GM23338 (cell line): ENCODE data around the gene RNFT2. TPM values are rescaled to one million over a fixed set of nuclear protein-coding genes. Genes with fewer than 3 reads are reported as not detected.

Experiments used
- ATAC-seq: fragments of 200-7000 bp; cut with Tn5 transposase; 3 replicates; pipeline ENCODE4 v1.9.1; 2020
- DNase-seq: peaks from one replicate; pipeline ENCODE4 v3.0.0-alpha.2; 2015; ENCODE audit warnings: low spot score
- H2AFZ ChIP-seq: fragments of 200-600 bp; sonication (generic); 2 replicates; pipeline ENCODE4 v1.8.0; 2016; ENCODE audit warnings: antibody characterized with exemption, mild to moderate bottlenecking, moderate library complexity
- H3F3A ChIP-seq: fragments of 200-600 bp; sonication (generic); replicated peaks from 2 replicates; pipeline ENCODE4 v1.8.0; 2017; ENCODE audit warnings: antibody characterized with exemption, mixed run types, low read depth
- H3K27ac ChIP-seq: fragments of 200-600 bp; sonication (generic); 2 replicates; pipeline ENCODE4 v1.6.1; 2016; ENCODE audit warnings: low read depth
- H3K27me3 ChIP-seq: fragments of 200-600 bp; sonication (generic); 2 replicates; pipeline ENCODE4 v1.8.0; 2016; ENCODE audit warnings: mild to moderate bottlenecking, mixed run types, moderate library complexity; ENCODE audit not compliant: insufficient read depth
- H3K36me3 ChIP-seq: fragments of 200-600 bp; sonication (generic); 2 replicates; pipeline ENCODE4 v1.8.0; 2016; ENCODE audit warnings: mild to moderate bottlenecking; ENCODE audit not compliant: insufficient read depth
- H3K4me1 ChIP-seq: fragments of 200-600 bp; sonication (generic); 2 replicates; pipeline ENCODE4 v1.8.0; 2016; ENCODE audit warnings: mild to moderate bottlenecking, moderate library complexity; ENCODE audit not compliant: insufficient read depth
- H3K4me2 ChIP-seq: fragments of 200-600 bp; sonication (generic); 2 replicates; pipeline ENCODE4 v1.7.1; 2017; ENCODE audit warnings: mixed run types
- H3K4me3 ChIP-seq: fragments of 200-600 bp; sonication (generic); 2 replicates; pipeline ENCODE4 v1.6.1; 2016; ENCODE audit warnings: mixed run types
- H3K79me2 ChIP-seq: fragments of 200-600 bp; sonication (generic); replicated peaks from 2 replicates; pipeline ENCODE4 v1.8.0; 2017; ENCODE audit warnings: mild to moderate bottlenecking; ENCODE audit not compliant: insufficient read depth
- H3K9me2 ChIP-seq: fragments of 200-600 bp; sonication (generic); 2 replicates; pipeline ENCODE4 v1.8.0; 2017; ENCODE audit not compliant: insufficient read depth
- H4K20me1 ChIP-seq: fragments of 200-600 bp; sonication (generic); replicated peaks from 2 replicates; pipeline ENCODE4 v1.8.0; 2017; ENCODE audit warnings: mild to moderate bottlenecking; ENCODE audit not compliant: insufficient read depth
- H3K27ac Mint-ChIP-seq: 2 replicates; pipeline ENCODE4 v1.8.0; 2020; ENCODE audit warnings: inconsistent platforms, mild to moderate bottlenecking, moderate library complexity, mixed read lengths
- H3K27me3 Mint-ChIP-seq: 3 replicates; pipeline ENCODE4 v1.8.0; 2022; ENCODE audit warnings: low read depth, mild to moderate bottlenecking, moderate library complexity, mixed read lengths, inconsistent platforms; ENCODE audit not compliant: insufficient read depth, poor library complexity
- H3K36me3 Mint-ChIP-seq: 3 replicates; pipeline ENCODE4 v1.8.0; 2021; ENCODE audit warnings: low read depth, mild to moderate bottlenecking, inconsistent platforms, moderate library complexity, mixed read lengths
- H3K4me1 Mint-ChIP-seq: 3 replicates; pipeline ENCODE4 v1.8.0; 2020; ENCODE audit warnings: mild to moderate bottlenecking, inconsistent platforms, mixed read lengths
- H3K4me3 Mint-ChIP-seq: 3 replicates; pipeline ENCODE4 v1.8.0; 2021; ENCODE audit warnings: moderate library complexity, mild to moderate bottlenecking, inconsistent platforms, mixed read lengths
- H3K9me3 Mint-ChIP-seq: 3 replicates; pipeline ENCODE4 v1.8.0; 2020; ENCODE audit warnings: moderate library complexity, mild to moderate bottlenecking, inconsistent platforms, mixed read lengths
- CREB1 ChIP-seq: fragments of 250-450 bp; sonication (Bioruptor Pico); IDR thresholded peaks from 2 replicates; pipeline ENCODE4 v1.5.0; 2020; ENCODE audit warnings: low read depth, mild to moderate bottlenecking, moderate library complexity
- EZH2 ChIP-seq: fragments of 200-600 bp; sonication (generic); IDR thresholded peaks from one replicate; pipeline ENCODE4 v1.8.0; 2017; ENCODE audit warnings: antibody characterized with exemption, mild to moderate bottlenecking, low read depth; ENCODE audit not compliant: unreplicated experiment
- EZH2phosphoT487 ChIP-seq: fragments of 200-600 bp; sonication (generic); IDR thresholded peaks from one replicate; pipeline ENCODE4 v1.8.1; 2018; ENCODE audit warnings: antibody characterized with exemption; ENCODE audit not compliant: unreplicated experiment
- JUNB ChIP-seq: IDR thresholded peaks from one replicate; pipeline ENCODE4 v1.6.1; 2016; ENCODE audit warnings: antibody characterized with exemption; ENCODE audit not compliant: unreplicated experiment
- NANOG ChIP-seq: IDR thresholded peaks from 2 replicates; pipeline ENCODE4 v1.6.1; 2016; ENCODE audit warnings: antibody characterized with exemption, borderline replicate concordance
- POLR2AphosphoS5 ChIP-seq: IDR thresholded peaks from 2 replicates; pipeline ENCODE4 v1.6.1; 2016; ENCODE audit warnings: antibody characterized with exemption, low read depth
- STAT1 ChIP-seq: IDR thresholded peaks from one replicate; pipeline ENCODE4 v1.6.1; 2016; ENCODE audit warnings: antibody characterized with exemption; ENCODE audit not compliant: unreplicated experiment
- ZNF114 ChIP-seq: fragments of 250-450 bp; sonication (Bioruptor Pico); IDR thresholded peaks from 2 replicates; pipeline ENCODE4 v1.5.0; 2020; ENCODE audit warnings: mild to moderate bottlenecking, moderate library complexity
- ZNF331 ChIP-seq: fragments of 250-450 bp; sonication (Bioruptor Pico); IDR thresholded peaks from 2 replicates; pipeline ENCODE4 v1.5.0; 2020; ENCODE audit warnings: low read depth, mild to moderate bottlenecking, moderate library complexity
- polyA plus RNA-seq: library from polyadenylated mRNA; unstranded; fragments of >200 nt; fragmentation: Nextera tagmentation; extraction: Ambion mirVana; gene quantifications from 2 replicates; pipeline ENCODE4 v1.2.1, GENCODE V29; 2016
- total RNA-seq: library from RNA; depleted of rRNA; stranded (reverse); fragments of >200 nt; shearing (Covaris generic); gene quantifications from 2 replicates; pipeline ENCODE4 v1.2.3, GENCODE V29; 2014
- TF ChIP-seq, protein P1 (sequence below): fragments of 250-450 bp; sonication (Bioruptor Pico); IDR thresholded peaks from 2 replicates; pipeline ENCODE4 v1.5.0; 2020; ENCODE audit warnings: mild to moderate bottlenecking, moderate library complexity
- TF ChIP-seq, protein P2 (sequence below): IDR thresholded peaks from one replicate; pipeline ENCODE4 v1.6.1; 2018; ENCODE audit warnings: antibody characterized with exemption; ENCODE audit not compliant: unreplicated experiment
- TF ChIP-seq, protein P3 (sequence below): IDR thresholded peaks from 2 replicates; pipeline ENCODE4 v1.6.1; 2016; ENCODE audit warnings: antibody characterized with exemption
- TF ChIP-seq, protein P4 (sequence below), 2 experiments: fragments of 200-600 bp in 1 of 2; sonication (generic) in 1 of 2; conservative IDR thresholded peaks; 2 replicates each; pipeline versions ENCODE4 v1.5.1 to v1.6.1; 2016 to 2017; ENCODE audit warnings: antibody characterized with exemption in 2 of 2, low read depth in 2 of 2, mild to moderate bottlenecking in 2 of 2, moderate library complexity in 1 of 2

The RNFT2 gene
- total and polyA plus RNA-seq, 2 experiments from 2014 or later, result 19.3 to 22.9 TPM

DNA sequence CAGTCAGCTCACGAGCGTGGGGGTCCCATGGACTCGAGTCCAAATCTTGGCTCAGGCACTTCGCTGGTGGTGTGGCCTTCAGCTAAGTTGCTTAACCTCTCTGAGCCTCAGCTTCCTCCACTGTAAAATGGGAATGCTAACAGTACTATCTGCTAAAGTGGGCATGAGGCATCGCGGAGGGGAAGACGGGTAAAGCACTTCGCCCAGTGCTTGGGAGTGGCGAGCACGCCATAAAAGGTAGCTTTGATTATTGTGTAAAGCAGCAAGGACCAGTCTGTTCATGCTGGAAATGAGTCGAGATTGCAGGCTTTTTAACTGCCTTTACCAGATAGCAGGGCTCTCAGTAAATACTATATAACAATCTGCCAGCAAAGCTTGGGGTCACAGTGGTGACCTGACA, 118.6 kb downstream of the RNFT2 start:
- Histone ChIP-seq H3K9me2 (no peaks in the 10 kb centered on the region), H2AFZ (no peak overlapping the region), H3K79me2 (no peaks in the 10 kb centered on the region), H3K27me3 (no peaks in the 10 kb centered on the region), H3F3A (no peaks in the 10 kb centered on the region), H3K27ac (no peak overlapping the region), H3K4me3 (no peak overlapping the region), H3K36me3 (no peaks in the 10 kb centered on the region), H4K20me1 (peaks cover 4% of the 10 kb centered on the region; the same call in 1 of the 2 replicates), H3K4me1 (peaks cover 24% of the 10 kb centered on the region), H3K4me2 (no peak overlapping the region)
- TF ChIP-seq POLR2AphosphoS5 (no peak), EZH2 (no peak), EZH2phosphoT487 (no peak), CREB1 (no peak), ZNF331 (no peak), STAT1 (no peak), JUNB (no peak), ZNF114 (no peak), NANOG (no peak)
- TF ChIP-seq, protein P1, sequence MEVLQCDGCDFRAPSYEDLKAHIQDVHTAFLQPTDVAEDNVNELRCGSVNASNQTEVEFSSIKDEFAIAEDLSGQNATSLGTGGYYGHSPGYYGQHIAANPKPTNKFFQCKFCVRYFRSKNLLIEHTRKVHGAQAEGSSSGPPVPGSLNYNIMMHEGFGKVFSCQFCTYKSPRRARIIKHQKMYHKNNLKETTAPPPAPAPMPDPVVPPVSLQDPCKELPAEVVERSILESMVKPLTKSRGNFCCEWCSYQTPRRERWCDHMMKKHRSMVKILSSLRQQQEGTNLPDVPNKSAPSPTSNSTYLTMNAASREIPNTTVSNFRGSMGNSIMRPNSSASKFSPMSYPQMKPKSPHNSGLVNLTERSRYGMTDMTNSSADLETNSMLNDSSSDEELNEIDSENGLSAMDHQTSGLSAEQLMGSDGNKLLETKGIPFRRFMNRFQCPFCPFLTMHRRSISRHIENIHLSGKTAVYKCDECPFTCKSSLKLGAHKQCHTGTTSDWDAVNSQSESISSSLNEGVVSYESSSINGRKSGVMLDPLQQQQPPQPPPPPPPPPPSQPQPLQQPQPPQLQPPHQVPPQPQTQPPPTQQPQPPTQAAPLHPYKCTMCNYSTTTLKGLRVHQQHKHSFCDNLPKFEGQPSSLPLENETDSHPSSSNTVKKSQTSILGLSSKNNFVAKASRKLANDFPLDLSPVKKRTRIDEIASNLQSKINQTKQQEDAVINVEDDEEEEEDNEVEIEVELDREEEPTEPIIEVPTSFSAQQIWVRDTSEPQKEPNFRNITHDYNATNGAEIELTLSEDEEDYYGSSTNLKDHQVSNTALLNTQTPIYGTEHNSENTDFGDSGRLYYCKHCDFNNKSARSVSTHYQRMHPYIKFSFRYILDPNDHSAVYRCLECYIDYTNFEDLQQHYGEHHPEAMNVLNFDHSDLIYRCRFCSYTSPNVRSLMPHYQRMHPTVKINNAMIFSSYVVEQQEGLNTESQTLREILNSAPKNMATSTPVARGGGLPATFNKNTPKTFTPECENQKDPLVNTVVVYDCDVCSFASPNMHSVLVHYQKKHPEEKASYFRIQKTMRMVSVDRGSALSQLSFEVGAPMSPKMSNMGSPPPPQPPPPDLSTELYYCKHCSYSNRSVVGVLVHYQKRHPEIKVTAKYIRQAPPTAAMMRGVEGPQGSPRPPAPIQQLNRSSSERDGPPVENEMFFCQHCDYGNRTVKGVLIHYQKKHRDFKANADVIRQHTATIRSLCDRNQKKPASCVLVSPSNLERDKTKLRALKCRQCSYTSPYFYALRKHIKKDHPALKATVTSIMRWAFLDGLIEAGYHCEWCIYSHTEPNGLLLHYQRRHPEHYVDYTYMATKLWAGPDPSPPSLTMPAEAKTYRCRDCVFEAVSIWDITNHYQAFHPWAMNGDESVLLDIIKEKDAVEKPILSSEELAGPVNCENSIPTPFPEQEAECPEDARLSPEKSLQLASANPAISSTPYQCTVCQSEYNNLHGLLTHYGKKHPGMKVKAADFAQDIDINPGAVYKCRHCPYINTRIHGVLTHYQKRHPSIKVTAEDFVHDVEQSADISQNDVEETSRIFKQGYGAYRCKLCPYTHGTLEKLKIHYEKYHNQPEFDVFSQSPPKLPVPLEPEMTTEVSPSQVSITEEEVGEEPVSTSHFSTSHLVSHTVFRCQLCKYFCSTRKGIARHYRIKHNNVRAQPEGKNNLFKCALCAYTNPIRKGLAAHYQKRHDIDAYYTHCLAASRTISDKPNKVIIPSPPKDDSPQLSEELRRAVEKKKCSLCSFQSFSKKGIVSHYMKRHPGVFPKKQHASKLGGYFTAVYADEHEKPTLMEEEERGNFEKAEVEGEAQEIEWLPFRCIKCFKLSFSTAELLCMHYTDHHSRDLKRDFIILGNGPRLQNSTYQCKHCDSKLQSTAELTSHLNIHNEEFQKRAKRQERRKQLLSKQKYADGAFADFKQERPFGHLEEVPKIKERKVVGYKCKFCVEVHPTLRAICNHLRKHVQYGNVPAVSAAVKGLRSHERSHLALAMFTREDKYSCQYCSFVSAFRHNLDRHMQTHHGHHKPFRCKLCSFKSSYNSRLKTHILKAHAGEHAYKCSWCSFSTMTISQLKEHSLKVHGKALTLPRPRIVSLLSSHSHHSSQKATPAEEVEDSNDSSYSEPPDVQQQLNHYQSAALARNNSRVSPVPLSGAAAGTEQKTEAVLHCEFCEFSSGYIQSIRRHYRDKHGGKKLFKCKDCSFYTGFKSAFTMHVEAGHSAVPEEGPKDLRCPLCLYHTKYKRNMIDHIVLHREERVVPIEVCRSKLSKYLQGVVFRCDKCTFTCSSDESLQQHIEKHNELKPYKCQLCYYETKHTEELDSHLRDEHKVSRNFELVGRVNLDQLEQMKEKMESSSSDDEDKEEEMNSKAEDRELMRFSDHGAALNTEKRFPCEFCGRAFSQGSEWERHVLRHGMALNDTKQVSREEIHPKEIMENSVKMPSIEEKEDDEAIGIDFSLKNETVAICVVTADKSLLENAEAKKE (CRISPR knock-in tag), result no peak
- TF ChIP-seq, protein P2, sequence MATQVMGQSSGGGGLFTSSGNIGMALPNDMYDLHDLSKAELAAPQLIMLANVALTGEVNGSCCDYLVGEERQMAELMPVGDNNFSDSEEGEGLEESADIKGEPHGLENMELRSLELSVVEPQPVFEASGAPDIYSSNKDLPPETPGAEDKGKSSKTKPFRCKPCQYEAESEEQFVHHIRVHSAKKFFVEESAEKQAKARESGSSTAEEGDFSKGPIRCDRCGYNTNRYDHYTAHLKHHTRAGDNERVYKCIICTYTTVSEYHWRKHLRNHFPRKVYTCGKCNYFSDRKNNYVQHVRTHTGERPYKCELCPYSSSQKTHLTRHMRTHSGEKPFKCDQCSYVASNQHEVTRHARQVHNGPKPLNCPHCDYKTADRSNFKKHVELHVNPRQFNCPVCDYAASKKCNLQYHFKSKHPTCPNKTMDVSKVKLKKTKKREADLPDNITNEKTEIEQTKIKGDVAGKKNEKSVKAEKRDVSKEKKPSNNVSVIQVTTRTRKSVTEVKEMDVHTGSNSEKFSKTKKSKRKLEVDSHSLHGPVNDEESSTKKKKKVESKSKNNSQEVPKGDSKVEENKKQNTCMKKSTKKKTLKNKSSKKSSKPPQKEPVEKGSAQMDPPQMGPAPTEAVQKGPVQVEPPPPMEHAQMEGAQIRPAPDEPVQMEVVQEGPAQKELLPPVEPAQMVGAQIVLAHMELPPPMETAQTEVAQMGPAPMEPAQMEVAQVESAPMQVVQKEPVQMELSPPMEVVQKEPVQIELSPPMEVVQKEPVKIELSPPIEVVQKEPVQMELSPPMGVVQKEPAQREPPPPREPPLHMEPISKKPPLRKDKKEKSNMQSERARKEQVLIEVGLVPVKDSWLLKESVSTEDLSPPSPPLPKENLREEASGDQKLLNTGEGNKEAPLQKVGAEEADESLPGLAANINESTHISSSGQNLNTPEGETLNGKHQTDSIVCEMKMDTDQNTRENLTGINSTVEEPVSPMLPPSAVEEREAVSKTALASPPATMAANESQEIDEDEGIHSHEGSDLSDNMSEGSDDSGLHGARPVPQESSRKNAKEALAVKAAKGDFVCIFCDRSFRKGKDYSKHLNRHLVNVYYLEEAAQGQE, result no peak
- TF ChIP-seq, protein P3, sequence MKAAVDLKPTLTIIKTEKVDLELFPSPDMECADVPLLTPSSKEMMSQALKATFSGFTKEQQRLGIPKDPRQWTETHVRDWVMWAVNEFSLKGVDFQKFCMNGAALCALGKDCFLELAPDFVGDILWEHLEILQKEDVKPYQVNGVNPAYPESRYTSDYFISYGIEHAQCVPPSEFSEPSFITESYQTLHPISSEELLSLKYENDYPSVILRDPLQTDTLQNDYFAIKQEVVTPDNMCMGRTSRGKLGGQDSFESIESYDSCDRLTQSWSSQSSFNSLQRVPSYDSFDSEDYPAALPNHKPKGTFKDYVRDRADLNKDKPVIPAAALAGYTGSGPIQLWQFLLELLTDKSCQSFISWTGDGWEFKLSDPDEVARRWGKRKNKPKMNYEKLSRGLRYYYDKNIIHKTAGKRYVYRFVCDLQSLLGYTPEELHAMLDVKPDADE, result no peak
- TF ChIP-seq, protein P4, sequence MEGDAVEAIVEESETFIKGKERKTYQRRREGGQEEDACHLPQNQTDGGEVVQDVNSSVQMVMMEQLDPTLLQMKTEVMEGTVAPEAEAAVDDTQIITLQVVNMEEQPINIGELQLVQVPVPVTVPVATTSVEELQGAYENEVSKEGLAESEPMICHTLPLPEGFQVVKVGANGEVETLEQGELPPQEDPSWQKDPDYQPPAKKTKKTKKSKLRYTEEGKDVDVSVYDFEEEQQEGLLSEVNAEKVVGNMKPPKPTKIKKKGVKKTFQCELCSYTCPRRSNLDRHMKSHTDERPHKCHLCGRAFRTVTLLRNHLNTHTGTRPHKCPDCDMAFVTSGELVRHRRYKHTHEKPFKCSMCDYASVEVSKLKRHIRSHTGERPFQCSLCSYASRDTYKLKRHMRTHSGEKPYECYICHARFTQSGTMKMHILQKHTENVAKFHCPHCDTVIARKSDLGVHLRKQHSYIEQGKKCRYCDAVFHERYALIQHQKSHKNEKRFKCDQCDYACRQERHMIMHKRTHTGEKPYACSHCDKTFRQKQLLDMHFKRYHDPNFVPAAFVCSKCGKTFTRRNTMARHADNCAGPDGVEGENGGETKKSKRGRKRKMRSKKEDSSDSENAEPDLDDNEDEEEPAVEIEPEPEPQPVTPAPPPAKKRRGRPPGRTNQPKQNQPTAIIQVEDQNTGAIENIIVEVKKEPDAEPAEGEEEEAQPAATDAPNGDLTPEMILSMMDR (conservative IDR thresholded peaks at IDR 0.05; ENCODE audit: low read depth in 2 of 2), result no peak
- DNase-seq (no peak), ATAC-seq (no peak)
- Mint-ChIP-seq H3K27ac (no peak overlapping the region), H3K4me3 (no peak overlapping the region), H3K27me3 (peaks cover 13% of the 10 kb centered on the region), H3K9me3 (no peaks in the 10 kb centered on the region), H3K36me3 (no peaks in the 10 kb centered on the region), H3K4me1 (peaks cover 30% of the 10 kb centered on the region)
